Mucosa of gallbladder (tissue), 1 donor: ENCODE data around the gene DLST. TPM values are rescaled to one million over a fixed set of nuclear protein-coding genes. Genes with fewer than 3 reads are reported as not detected.
A peak's percentile ranks its signal among the peaks of the same experiment; 100 is the strongest.

ENCODE experiments used
- DNase-seq: peaks from one replicate; pipeline ENCODE4 v3.0.0-alpha.2; 2020; ENCODE audit warnings: low spot score
- total RNA-seq: library from RNA; stranded (reverse); gene quantifications from one replicate; pipeline ENCODE4 v1.2.1, GENCODE V29; 2021
- donor health status: DM: no; HTN: no; CAD: no.

Gene DLST
- 95.6 TPM for total RNA-seq

DNA sequence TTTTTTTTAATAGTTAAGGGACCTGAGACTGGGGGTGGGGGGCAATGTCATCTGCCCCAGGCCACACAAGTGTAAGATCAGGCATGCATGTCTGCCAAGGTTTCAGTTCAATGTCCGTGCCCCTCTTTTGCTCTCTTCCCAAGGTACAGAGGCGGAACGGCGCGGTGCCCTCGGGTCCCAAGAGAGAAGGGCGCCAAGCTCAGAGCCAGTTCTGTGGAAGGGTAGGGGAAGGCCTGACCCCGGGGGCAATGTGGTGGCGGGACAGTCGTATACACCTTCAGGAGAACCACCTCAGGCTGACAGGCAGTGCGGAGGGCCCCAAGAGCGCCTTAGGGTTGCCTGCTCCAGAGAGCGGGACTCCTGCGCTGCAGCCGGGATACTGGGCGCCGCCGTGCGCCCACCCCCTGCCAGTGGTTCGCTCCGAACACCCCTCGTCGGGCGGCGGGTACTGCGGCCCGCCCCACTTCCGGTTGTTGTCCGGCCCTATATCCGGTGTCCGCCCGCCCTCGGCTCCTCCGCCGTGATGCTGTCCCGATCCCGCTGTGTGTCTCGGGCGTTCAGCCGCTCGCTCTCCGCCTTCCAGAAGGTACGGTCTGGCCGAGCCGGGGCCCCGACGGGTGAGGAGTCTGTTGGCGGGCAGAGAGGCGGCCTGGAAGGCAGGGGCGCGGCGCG, at the start of gene DLST:
TSS of gene DLST (plus strand) at position 486 of the 672 bp plus-strand sequence. CDS start at position 524, 38 bp downstream.
- peak; percentile 83 for DNase-seq

DNA sequence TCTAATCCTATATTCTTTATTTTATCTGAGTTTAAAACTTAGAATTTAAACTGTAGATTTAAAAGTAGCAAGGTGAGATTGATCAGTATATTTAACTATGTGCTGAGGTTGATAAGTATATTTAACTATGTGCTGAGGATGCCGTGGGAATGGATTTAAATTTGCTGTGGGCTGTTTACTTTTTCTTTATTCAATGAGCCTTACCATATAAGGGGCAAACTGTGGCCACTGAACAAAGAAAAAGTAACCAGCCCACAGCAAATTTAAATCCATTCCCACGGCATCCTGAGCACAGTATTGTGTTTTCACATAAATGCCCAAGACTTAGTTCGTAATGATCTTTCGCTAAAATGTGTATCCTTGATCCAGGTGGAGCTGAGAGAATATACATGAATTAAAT, 48.9 kb upstream of the DLST start:
- DNase-seq: no peak

DNA sequence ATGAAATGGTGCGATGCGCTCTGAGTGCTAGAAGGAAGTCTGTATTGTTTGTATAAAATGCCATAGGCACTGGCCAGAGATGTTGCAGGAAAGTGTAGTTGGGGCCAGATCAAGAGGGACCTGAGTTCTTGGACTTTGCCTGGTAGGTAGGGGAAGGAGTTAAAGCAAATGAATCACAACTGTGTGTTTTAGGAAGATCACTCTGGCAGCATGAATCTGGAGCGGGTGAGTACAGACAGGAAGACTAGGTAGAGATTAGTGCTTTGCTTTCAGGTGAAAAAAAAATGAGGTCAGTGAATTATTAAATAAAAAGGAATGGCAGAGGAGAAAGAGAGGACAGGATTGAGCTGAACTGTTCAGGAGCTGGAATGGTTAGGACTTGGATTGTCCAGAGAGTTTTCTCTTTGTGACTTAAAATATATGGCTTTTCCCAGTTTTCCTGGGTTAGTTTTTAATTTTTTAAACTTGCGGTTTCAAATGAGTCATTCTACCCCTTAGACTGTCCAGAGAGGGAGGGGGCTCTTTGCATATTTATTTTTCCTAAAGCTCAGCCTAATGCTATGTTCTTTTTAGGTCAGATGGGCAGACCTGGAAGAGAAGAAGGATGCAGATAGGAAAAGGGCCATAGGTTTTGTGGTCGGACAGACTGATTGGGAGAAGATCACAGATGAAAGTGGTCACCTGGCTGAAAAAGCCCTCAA, 46.9 kb upstream of the DLST start:
- DNase-seq: no peak

DNA sequence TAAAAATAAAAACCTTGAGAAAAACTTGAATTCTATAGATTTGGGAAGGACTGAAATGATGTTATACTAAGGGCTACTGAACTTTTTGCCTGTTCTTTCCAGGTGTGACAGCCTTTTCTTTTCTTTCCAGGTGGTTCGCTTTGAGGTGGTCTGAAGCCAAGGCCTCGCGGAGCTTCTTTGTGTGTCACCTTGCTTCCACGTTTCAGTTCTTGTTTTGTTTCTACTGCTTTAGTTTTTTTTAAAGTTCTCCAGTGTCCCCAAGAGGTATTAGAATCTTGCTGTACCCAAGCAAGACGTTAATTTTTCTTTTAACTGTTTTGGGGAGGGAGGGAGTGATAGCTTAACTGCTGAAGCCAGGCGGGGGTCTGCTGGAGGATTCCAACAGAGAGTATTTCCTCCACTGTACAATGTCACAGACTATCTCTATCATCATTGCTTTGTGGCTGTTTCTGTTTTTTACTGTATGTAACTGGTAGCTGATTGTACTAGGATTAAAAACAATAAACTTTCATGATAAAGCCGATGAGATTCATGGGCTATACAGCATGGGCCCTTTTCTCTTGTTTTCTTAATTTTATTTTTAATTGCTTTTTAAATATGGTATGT, 46.0 kb upstream of the DLST start:
- DNase-seq: no peak

DNA sequence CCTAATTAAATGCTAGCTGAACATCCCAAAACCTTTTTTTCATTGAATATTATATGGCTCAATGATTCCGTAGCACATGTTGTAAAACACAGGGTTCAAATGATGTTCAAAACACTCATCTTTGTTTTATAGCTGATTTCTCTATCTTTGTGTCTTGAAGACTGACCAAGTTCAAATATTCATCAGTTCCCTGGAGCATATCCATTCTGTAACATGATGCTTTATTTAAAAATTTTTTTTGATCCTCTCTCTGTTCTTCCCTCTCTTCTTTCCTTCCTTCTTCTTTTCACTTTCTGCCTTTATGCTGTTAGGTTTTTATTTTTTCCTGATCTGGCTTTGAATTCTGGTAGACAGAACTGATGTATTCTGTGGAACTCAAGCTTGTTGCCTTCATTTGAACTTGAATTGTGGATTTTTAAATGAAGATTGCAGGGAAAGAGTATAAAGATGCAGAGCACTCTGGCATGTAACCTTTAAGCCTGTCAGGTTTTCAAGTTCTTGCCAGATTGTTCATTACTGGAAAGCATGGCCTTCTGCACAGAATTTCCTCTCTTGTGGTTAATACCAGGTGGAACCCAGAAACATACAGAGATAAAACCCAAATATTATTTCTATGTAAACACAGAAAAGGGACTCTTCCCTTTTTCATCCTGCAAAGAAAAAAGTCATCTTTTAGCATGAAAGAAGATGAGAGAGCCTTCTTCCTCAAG, 45.3 kb upstream of the DLST start:
- no peak for DNase-seq

DNA sequence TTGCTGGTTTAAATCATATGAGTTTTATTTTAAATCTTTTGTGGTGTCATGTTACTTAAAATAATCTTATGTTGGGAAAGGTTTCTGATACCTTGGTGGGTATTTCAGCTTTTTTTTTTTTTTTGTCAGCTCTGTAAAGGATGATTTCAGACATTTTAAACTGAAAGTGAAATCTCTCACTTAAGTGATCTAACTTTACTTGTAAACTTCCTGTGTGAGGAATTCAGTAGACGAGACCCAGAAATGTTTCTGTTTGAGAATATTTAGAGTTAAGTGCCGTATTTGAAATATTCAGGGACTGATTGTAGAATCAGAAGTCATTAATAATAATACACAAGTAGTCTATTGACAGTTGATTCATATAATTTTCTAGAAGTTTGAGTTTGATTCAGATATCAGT, 43.5 kb upstream of the DLST start:
- DNase-seq: no peak

DNA sequence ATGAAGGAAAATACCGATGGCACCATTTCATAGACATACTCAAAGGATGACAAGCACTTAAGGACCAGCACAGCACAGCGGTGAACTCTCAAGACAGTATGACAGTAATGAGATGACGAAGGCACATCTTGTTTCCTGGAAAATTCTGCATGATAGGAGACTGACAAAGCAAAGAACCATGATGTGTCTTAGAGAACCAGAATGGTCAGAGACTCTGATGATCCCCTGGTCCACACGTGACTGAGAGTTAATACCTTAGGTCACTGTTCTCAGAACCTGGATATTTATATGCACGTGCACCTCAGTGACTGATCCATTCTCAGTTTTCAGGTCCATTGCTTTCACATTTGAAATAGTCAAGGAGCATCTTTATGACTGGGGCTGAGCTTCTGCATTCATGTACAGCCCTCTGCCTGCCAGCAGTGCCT, 41.1 kb upstream of the DLST start:
- no peak for DNase-seq

DNA sequence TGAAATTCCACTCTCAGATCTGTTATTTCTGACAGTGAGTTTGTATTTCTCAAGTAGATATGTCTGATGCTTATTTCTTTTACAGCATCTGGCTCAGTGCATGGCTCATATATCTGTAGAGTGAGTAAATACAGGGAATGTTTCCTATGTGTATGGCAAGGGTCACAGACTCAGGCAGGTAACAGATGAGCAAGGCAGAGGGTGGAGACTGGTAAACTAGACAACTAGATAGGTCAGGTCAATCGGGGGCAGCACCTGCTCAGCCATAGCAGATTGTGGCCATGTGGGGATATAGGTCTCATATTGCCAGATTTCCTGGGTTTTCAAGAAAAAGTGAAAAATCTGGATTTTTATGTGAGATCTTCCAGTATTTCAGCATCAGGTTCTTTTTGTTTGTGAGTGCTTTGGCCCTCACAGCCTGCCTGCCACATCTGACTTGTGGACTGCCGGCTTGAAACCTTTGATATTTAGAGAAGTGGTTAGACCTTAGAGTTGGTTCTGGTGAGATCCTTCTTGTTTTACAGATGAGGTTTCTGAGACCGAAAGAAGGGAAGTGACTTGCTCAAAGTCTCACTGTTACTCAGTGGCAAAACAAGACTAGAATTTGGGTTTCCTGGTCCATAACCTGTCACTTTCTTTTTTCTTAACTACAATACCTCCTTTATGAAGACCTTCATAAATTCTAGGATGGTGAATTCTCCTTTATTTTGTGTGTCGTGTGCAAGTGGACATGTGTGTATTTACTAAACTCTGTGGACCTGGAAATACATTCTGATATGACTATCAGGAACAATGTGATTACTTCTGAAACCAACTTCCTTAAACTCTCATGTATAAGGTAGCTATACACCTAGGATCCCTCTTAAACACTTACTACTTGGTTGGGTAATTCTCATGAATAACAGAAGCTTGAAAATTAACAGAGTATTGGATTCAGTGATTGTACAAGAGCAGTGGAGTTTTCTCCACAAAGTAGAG, 40.2 kb upstream of the DLST start:
- no peak for DNase-seq

DNA sequence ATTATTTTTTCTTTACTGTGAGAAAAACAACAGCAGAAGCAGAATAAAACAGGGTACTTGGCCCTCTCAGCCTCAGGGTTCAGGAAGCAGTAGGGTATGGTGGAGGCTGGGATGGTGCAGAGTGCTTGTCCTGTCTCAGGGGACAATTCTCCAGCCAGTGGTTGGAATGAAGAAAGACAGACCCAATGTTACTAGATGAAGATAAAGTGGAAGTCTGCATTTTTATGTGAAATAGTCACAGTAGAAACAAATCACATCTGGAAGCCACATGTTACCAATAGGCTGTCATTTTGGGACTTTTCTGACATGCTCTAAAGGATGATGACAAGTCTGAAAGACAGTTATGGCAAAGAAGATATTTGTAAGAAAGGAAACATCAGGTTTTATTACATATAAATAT, 38.1 kb upstream of the DLST start:
- peak; percentile 34 for DNase-seq

DNA sequence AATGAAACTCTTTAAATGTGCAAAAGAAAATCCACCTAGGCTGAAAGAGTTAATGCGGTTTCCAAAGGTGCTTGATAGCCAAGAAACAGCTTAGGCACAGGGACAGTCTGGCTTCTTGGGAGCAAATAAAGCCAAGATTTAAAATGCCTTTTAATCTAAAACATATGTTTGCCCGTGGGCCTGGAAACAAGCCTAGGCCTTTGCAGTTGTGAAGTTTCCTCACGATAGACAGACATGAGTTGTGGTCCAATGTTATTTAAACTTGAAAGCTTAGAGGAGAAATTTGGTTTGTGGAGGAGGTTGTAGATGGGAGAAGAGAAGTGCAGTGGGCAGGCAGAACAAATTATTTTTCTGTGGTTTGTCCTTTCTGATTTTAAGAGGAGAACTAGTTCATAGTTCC, 35.5 kb upstream of the DLST start:
- DNase-seq: no peak

DNA sequence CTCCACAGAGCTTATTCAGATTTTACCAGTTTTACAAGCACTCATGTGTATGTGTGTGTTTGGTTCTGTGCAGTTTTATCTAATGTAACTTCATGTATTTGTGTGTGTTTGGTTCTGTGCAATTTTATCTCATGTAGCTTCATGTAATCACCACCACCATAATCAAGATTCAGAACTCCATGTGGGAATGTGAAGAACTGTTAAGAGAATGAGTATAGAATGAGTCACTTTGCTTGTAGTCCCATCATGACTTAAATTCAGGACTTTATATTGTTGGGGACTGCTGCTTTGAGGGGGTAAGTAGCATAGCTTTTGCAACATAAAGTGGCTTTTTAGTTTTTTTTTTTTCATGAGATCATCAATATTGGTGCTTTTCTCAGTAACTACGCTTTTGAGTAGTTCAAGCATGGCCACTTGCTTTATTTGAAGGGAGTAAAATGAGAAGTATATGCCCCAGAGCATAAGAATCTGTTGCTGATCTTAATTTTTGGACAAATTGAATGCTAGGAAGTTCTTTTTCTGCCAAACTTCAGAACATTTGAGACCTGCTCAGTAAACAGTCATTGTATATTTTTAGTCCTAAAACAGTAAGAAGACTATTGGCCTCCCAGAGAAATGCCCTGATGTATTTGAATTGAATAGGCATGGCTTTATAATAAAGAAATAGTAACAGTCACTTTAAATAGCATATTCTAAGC, 34.6 kb upstream of the DLST start:
- DNase-seq: no peak

DNA sequence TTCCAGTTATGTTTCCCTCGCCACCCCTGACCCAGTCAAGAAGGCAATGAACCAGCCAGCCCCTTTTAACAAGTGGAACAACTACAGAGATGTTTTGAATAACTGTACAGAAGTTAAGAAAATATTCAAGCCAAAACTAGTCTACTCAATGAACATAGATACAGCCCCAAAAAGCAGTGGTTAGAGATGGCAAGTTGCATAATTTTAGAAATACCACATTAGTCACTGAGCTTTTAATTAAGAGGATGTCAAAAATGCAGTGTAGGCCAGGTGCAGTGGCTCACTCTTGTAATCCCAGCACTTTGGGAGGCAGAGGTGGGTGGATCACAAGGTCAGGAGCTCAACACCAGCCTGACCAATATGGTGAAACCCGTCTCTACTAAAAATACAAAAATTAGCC, 32.9 kb upstream of the DLST start:
- DNase-seq: no peak

DNA sequence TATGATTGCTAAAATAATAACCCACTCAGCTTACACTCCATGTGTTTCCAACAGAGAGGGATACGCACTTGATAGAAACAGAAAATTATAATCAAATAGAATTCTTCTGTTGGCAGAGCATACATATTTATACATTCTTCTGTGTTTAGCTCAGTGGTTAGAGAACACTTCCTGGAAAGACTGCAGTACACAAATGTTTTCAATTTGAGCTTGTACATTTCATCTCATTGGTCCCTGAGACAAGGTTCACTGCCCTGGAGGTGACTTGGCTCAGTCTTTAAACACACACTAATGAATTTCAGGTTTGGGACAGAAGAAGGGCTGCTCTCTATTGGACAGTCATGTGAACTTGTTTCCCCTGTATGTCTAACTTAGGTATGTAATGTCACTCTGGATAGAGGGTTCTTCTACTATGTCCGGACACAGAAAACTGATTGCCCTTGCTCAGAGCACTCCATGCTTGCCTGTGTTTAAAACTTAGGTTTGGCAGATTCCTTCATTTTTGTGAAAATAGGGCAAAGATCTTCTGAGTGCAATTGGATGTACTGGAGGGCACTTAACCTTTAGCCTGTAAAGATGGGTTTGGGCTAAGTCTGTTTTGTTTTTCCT, 28.7 kb upstream of the DLST start:
- no peak for DNase-seq

DNA sequence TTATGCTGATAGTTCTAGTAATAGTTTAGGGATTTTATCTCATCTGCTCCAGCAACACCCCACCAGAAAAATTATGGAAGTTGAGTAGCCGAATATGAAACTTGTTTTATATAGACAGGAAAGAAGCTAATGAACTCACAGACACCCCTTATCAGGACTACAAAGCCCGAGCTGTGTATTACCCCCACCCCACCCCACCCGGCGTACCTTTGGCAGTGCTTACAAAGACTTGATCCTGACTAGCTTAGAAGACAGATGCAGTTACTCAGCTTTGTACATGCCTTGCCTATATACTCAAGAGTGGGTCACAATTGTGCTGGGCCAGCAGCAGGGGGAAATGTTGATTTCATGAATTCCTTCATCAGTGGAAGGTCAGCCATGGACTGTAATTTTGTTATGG, 28.1 kb upstream of the DLST start:
- no peak for DNase-seq

DNA sequence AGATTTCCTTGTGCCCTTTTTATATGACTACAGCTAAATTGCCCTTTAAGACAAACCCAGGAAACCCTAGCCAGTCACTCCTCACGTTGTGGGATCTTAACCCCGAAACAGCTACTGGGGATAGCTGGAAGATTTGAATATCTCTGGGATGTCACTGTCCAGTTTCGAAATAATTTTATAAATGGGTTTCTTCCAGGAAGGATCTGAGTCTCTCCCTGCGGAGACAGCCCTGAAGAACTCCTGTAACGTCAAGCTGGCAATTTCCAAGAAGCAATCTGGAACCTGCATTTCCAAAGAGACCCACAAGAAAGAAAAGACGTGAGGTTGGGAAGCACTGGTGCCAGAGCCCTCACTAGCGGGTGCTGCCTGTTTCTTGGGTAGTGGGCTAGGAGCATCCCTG, 26.7 kb upstream of the DLST start:
- no peak for DNase-seq

DNA sequence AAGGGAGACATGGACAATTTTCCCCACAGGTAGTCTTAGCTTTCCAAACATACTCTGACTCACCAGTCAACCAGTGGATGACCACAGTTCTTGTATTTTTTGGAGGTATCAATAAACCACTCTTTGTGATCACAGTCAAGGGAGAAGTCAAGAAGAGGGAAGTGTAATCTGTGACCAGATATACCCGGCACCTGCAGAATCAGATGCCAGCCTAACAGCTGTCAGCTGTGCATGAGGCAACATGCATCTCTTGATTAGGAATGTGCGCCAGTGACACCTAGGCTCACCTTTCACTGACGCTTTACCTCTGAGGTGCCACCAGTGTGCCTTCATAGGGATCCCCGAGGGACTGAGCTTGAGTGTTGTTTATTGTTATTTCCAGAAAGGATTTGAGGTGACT, 25.8 kb upstream of the DLST start:
- no peak for DNase-seq

DNA sequence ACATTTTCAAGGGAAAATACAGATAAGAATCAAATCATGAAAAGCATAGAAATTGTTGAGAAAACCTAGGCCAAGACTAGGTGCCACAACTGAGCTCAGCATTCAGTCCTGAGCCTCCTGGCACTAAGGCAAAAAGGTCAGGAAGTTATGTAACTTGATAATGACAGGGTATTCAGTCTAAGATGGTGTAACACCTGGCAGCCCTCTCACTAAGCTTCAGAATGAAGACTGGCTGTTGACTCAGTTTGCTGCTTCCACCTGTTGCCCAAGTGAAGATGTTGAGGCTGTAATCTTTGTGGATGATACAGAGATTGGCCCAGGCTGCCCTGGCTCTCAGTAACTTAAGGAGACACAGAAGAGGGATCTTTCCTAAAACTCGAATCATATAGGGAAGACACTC, 25.4 kb upstream of the DLST start:
- no peak for DNase-seq

DNA sequence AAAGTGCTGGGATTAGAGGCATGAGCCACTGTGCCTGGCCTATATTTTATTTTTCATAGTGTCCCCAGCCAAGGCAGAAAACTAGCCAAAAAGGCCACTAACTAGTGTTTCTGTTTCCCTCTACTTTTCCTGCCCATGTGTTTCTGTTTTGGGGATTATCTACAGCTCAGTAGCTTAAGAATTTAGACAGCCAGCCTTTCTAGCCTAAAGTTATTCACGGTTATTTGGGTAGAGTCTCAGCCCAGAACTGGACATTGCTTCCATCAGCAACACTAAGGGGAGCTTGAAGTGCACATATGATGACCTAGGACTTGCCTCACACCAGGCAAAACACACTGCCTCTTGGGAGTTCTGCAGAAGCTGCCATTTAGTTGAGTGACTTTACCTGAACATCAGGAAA, 23.7 kb upstream of the DLST start:
- no peak for DNase-seq

DNA sequence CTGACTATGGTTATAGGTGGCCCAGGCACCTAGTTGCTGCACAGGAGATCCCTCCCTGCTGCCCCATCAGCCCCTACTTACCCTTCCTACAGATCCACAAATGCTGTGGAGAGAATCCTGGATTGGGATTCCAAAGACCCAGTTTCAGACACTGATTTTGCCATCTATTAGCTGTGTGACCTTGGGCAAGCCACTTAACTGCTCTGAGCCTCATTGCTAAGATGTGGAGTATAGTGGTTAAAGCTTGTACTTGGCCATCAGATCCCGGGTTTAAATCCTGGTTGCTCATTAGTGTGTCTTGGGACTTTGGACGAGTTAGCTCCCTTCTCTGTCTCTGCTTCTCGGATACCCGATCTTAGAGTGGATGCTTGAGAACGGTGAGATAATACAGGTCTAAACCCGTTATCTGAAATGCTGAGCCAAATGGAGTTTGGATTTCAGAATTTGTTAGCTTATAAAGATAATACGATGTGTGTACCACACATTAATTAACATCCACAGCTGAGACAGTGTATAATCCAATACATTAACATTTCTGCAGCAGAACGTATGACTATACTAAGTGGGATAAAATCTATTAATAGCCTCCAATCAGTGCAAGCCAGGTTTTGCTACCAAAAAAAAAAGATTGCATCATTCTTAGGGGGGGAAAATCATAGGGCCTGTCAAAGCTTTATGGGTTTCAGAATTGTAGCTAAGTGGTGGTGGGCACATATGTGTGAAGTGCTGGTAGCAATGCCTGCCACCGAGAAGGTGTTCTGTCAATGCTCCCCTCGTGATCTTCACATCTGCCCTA, 21.8 kb upstream of the DLST start:
- no peak for DNase-seq
